ENCODE data around the gene SOCS2.

DNA sequence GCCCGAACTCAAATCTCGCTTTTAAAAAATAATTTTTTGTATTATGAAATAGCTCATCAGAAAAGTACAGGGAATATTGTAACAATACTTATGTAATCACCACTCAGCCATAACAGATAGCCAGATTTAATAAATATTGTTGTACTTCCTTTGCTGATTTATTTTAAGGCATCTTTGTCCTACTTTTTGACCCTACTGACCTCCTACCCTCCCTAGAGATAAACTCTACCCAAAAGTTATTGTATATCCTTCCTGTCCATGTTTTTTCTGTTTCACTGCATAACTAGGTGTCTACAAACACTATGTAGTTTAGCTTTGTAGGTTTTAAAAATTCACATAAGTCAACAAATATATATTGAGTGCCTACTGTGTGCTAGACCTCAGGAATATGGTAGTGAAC is 25.1 kb downstream of the SOCS2 start:
- no peak for TF ChIP-seq FOXS1 (CRISPR knock-in tag; IDR thresholded peaks at IDR 0.05)
- no peak for TF ChIP-seq KDM5A (IDR thresholded peaks at IDR 0.05)
- no peak for TF ChIP-seq CTCF (IDR thresholded peaks at IDR 0.05)
- TF ChIP-seq, protein P1, sequence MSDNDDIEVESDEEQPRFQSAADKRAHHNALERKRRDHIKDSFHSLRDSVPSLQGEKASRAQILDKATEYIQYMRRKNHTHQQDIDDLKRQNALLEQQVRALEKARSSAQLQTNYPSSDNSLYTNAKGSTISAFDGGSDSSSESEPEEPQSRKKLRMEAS (IDR thresholded peaks at IDR 0.05), result no peak
- no peak for TF ChIP-seq HOXA7 (CRISPR knock-in tag; IDR thresholded peaks at IDR 0.05)
- TF ChIP-seq POLR2A (IDR thresholded peaks at IDR 0.05; ENCODE audit: low read length), result no peak
- no peak for TF ChIP-seq HMGXB4 (CRISPR knock-in tag; IDR thresholded peaks at IDR 0.05; ENCODE audit: borderline replicate concordance)
- TF ChIP-seq MAFK (IDR thresholded peaks at IDR 0.05; ENCODE audit: partially characterized antibody), result no peak
